WTC11 (cell line): ENCODE results near the gene CXCL14. TPM values are rescaled to one million over a fixed set of nuclear protein-coding genes. Genes with fewer than 3 reads are reported as not detected.

ENCODE experiments used
- ATAC-seq: fragments of 200-7000 bp; cut with Tn5 transposase; 2 replicates; pipeline ENCODE4 v1.10.0; 2021; ENCODE audit warnings: mild to moderate bottlenecking, moderate library complexity
- CTCF ChIA-PET: fragments of 300-600 bp; sonication (Branson Sonifier 250); formaldehyde crosslinking; loops from one replicate; lab custom pipeline; 2021; ENCODE audit warnings: antibody characterized with exemption; lab: Charles Lee
- POLR2A ChIA-PET: fragments of 350-600 bp; sonication (Branson Sonifier 250); formaldehyde crosslinking; loops from one replicate; lab custom pipeline; 2021; ENCODE audit warnings: antibody characterized with exemption; lab: Charles Lee
- DNase-seq: peaks from one replicate; pipeline ENCODE4 v3.0.0; 2021; ENCODE audit warnings: low spot score
- H3K27ac Mint-ChIP-seq: 2 replicates; pipeline ENCODE4 v1.8.0; 2021; ENCODE audit warnings: mixed read lengths
- H3K27me3 Mint-ChIP-seq: 2 replicates; pipeline ENCODE4 v1.8.0; 2021; ENCODE audit warnings: low read depth, mild to moderate bottlenecking, moderate library complexity, mixed read lengths
- H3K36me3 Mint-ChIP-seq: 2 replicates; pipeline ENCODE4 v1.8.0; 2021; ENCODE audit warnings: mixed read lengths
- H3K4me1 Mint-ChIP-seq: 2 replicates; pipeline ENCODE4 v1.8.0; 2022; ENCODE audit warnings: mixed read lengths
- H3K4me3 Mint-ChIP-seq: 2 replicates; pipeline ENCODE4 v1.8.0; 2021; ENCODE audit warnings: mild to moderate bottlenecking, moderate library complexity, mixed read lengths
- H3K9me3 Mint-ChIP-seq: 2 replicates; pipeline ENCODE4 v1.8.0; 2021; ENCODE audit warnings: mixed read lengths
- ATF1 ChIP-seq: sonication (generic); formaldehyde crosslinking; IDR thresholded peaks from 2 replicates; pipeline ENCODE4 v1.8.1; 2023; ENCODE audit warnings: mild to moderate bottlenecking, moderate library complexity, missing genetic modification reagents
- ATF6 ChIP-seq: sonication (generic); formaldehyde crosslinking; IDR thresholded peaks from 2 replicates; pipeline ENCODE4 v1.8.1; 2023; ENCODE audit warnings: mild to moderate bottlenecking, missing genetic modification reagents
- GABPB1 ChIP-seq: sonication (generic); formaldehyde crosslinking; IDR thresholded peaks from 2 replicates; pipeline ENCODE4 v1.8.1; 2023; ENCODE audit warnings: mild to moderate bottlenecking, missing genetic modification reagents
- GRHL2 ChIP-seq: fragments of 250-450 bp; sonication (Bioruptor Pico); IDR thresholded peaks from 2 replicates; pipeline ENCODE4 v1.8.0; 2022; ENCODE audit warnings: mild to moderate bottlenecking, moderate library complexity; ENCODE audit not compliant: insufficient replicate concordance, severe bottlenecking
- HMGA2 ChIP-seq: fragments of 250-450 bp; sonication (Bioruptor Pico); IDR thresholded peaks from 2 replicates; pipeline ENCODE4 v1.4.0; 2021; ENCODE audit warnings: mild to moderate bottlenecking, moderate library complexity
- JAZF1 ChIP-seq: fragments of 250-450 bp; sonication (Bioruptor Pico); IDR thresholded peaks from 2 replicates; pipeline ENCODE4 v1.9.0; 2021; ENCODE audit warnings: moderate library complexity, mild to moderate bottlenecking, inconsistent platforms
- JUN ChIP-seq: sonication (generic); formaldehyde crosslinking; IDR thresholded peaks from 2 replicates; pipeline ENCODE4 v1.8.0; 2023; ENCODE audit warnings: mild to moderate bottlenecking, missing genetic modification reagents
- KAT7 ChIP-seq: sonication (generic); formaldehyde crosslinking; IDR thresholded peaks from 2 replicates; pipeline ENCODE4 v1.8.1; 2023; ENCODE audit warnings: missing genetic modification reagents, mild to moderate bottlenecking, borderline replicate concordance
- RORB ChIP-seq: fragments of 250-450 bp; sonication (Bioruptor Pico); IDR thresholded peaks from 2 replicates; pipeline ENCODE4 v1.9.0; 2021; ENCODE audit warnings: mild to moderate bottlenecking
- SMAD4 ChIP-seq: sonication (generic); formaldehyde crosslinking; IDR thresholded peaks from 2 replicates; pipeline ENCODE4 v1.8.0; 2022; ENCODE audit warnings: mild to moderate bottlenecking, missing genetic modification reagents
- ZBTB21 ChIP-seq: sonication (generic); formaldehyde crosslinking; IDR thresholded peaks from 2 replicates; pipeline ENCODE4 v1.8.1; 2023; ENCODE audit warnings: mild to moderate bottlenecking, missing genetic modification reagents, borderline replicate concordance
- ZBTB43 ChIP-seq: sonication (generic); formaldehyde crosslinking; IDR thresholded peaks from 2 replicates; pipeline ENCODE4 v1.8.1; 2023; ENCODE audit warnings: mild to moderate bottlenecking, missing genetic modification reagents
- ZNF121 ChIP-seq: sonication (generic); formaldehyde crosslinking; IDR thresholded peaks from 2 replicates; pipeline ENCODE4 v1.8.0; 2023; ENCODE audit warnings: missing genetic modification reagents
- ZNF232 ChIP-seq: sonication (generic); formaldehyde crosslinking; IDR thresholded peaks from 2 replicates; pipeline ENCODE4 v1.8.0; 2022; ENCODE audit warnings: mild to moderate bottlenecking, missing genetic modification reagents
- ZNF281 ChIP-seq: sonication (generic); formaldehyde crosslinking; IDR thresholded peaks from 2 replicates; pipeline ENCODE4 v1.8.0; 2023; ENCODE audit warnings: mild to moderate bottlenecking, missing genetic modification reagents
- ZNF396 ChIP-seq: fragments of 250-450 bp; sonication (Bioruptor Pico); IDR thresholded peaks from 2 replicates; pipeline ENCODE4 v1.8.0; 2021; ENCODE audit warnings: mild to moderate bottlenecking, moderate library complexity, borderline replicate concordance
- ZNF416 ChIP-seq: fragments of 250-450 bp; sonication (Bioruptor Pico); IDR thresholded peaks from 2 replicates; pipeline ENCODE4 v1.9.0; 2021; ENCODE audit warnings: mild to moderate bottlenecking, inconsistent platforms
- total RNA-seq: library from RNA; stranded (reverse); gene quantifications from 3 replicates; pipeline ENCODE4 v1.2.3, GENCODE V29; 2021
- TF ChIP-seq, protein P1 (sequence below): sonication (generic); formaldehyde crosslinking; IDR thresholded peaks from 2 replicates; pipeline ENCODE4 v1.8.1; 2023; ENCODE audit warnings: mild to moderate bottlenecking, moderate library complexity, missing genetic modification reagents
- TF ChIP-seq, protein P2 (sequence below): sonication (generic); formaldehyde crosslinking; IDR thresholded peaks from 2 replicates; pipeline ENCODE4 v1.8.0; 2023; ENCODE audit warnings: missing genetic modification reagents
- TF ChIP-seq, protein P3 (sequence below): sonication (generic); formaldehyde crosslinking; IDR thresholded peaks from 2 replicates; pipeline ENCODE4 v1.8.1; 2022; ENCODE audit warnings: mild to moderate bottlenecking, moderate library complexity, missing genetic modification reagents

Gene CXCL14
- total RNA-seq, 1 experiment from 2014 or later = 0.87 TPM

GRCh38 chr5:135578685-135579341 lies at the start of gene CXCL14 (continued):
- TF ChIP-seq ATF1 (CRISPR knock-in tag) = no peak
- TF ChIP-seq ZNF416 (CRISPR knock-in tag) = no peak
- TF ChIP-seq ZNF281 (CRISPR knock-in tag) = no peak
- no peak for TF ChIP-seq JUN (CRISPR knock-in tag)
- no peak for TF ChIP-seq ATF6 (CRISPR knock-in tag)
- 0 out of 2 replicates have a peak, but pooled peaks have one; percentile 87 for TF ChIP-seq KAT7 (CRISPR knock-in tag)
- no peak for TF ChIP-seq ZBTB21 (CRISPR knock-in tag)
- TF ChIP-seq, protein P1, sequence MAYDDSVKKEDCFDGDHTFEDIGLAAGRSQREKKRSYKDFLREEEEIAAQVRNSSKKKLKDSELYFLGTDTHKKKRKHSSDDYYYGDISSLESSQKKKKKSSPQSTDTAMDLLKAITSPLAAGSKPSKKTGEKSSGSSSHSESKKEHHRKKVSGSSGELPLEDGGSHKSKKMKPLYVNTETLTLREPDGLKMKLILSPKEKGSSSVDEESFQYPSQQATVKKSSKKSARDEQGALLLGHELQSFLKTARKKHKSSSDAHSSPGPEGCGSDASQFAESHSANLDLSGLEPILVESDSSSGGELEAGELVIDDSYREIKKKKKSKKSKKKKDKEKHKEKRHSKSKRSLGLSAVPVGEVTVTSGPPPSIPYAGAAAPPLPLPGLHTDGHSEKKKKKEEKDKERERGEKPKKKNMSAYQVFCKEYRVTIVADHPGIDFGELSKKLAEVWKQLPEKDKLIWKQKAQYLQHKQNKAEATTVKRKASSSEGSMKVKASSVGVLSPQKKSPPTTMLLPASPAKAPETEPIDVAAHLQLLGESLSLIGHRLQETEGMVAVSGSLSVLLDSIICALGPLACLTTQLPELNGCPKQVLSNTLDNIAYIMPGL = 0 out of 2 replicates have a peak, but pooled peaks have one; percentile 19

- Mint-ChIP-seq H3K27ac (no peak overlapping the region), H3K9me3 (peaks cover 21% of the 10 kb centered on the region), H3K36me3 (no peaks in the 10 kb centered on the region), H3K27me3 (peaks cover 9% of the 10 kb centered on the region), H3K4me3 (no peak overlapping the region), H3K4me1 (peaks cover 8% of the 10 kb centered on the region)
- ATAC-seq (no peak), DNase-seq (no peak)
- ChIA-PET CTCF (interaction anchor here (1.1 kb wide), 1 partner anchor 60 kb away, joined by 5 read pairs; no protein-coding TSS in a partner anchor), POLR2A (no interaction called here)
- TF ChIP-seq ZNF232 (CRISPR knock-in tag) (no peak), ZBTB43 (CRISPR knock-in tag) (no peak), HMGA2 (no peak)
These were observed 47.8 kb upstream of the CXCL14 start for GRCh38 chr5:135626636-135627035.

GRCh38 chr5:135625961-135626360 lies 47.2 kb upstream of the CXCL14 start:
- H3K36me3 Mint-ChIP-seq = no peaks in the 10 kb centered on the region
- DNase-seq (no peak), ATAC-seq (no peak)
- H3K4me1 Mint-ChIP-seq = peaks cover 8% of the 10 kb centered on the region
- H3K4me3 Mint-ChIP-seq = no peak overlapping the region
- CTCF ChIA-PET = interaction anchor here (1.1 kb wide), 1 partner anchor 60 kb away, joined by 5 read pairs; no protein-coding TSS in a partner anchor
- peaks cover 9% of the 10 kb centered on the region for H3K27me3 Mint-ChIP-seq
- POLR2A ChIA-PET = no interaction called here
- H3K27ac Mint-ChIP-seq = no peak overlapping the region
- peaks cover 21% of the 10 kb centered on the region for H3K9me3 Mint-ChIP-seq
- TF ChIP-seq, protein P2, sequence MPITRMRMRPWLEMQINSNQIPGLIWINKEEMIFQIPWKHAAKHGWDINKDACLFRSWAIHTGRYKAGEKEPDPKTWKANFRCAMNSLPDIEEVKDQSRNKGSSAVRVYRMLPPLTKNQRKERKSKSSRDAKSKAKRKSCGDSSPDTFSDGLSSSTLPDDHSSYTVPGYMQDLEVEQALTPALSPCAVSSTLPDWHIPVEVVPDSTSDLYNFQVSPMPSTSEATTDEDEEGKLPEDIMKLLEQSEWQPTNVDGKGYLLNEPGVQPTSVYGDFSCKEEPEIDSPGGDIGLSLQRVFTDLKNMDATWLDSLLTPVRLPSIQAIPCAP = no peak
- TF ChIP-seq GRHL2 (CRISPR knock-in tag) (no peak), RORB (CRISPR knock-in tag) (no peak), JAZF1 (CRISPR knock-in tag) (no peak), ZNF121 (no peak), SMAD4 (CRISPR knock-in tag) (no peak), ZNF396 (CRISPR knock-in tag) (no peak), ZNF281 (CRISPR knock-in tag) (no peak), GABPB1 (no peak)
- TF ChIP-seq, protein P3, sequence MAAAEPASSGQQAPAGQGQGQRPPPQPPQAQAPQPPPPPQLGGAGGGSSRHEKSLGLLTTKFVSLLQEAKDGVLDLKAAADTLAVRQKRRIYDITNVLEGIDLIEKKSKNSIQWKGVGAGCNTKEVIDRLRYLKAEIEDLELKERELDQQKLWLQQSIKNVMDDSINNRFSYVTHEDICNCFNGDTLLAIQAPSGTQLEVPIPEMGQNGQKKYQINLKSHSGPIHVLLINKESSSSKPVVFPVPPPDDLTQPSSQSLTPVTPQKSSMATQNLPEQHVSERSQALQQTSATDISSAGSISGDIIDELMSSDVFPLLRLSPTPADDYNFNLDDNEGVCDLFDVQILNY (CRISPR knock-in tag) = no peak
